Stimulated activated CD4-positive, alpha-beta T cell treated with anti-CD3 and anti-CD28 coated beads, Interleukin-1b, Interleukin-23, amount 100 ng/mL, for 24 hours (primary cell): Measurements from ENCODE around the gene HLA-DPA1.

Source experiments
- DNase-seq, 4 experiments: peaks; one replicate each; pipeline ENCODE4 v3.0.0-alpha.2; 2020; ENCODE audit warnings: low read depth in 4 of 4, low spot score in 1 of 4

Gene HLA-DPA1

DNA sequence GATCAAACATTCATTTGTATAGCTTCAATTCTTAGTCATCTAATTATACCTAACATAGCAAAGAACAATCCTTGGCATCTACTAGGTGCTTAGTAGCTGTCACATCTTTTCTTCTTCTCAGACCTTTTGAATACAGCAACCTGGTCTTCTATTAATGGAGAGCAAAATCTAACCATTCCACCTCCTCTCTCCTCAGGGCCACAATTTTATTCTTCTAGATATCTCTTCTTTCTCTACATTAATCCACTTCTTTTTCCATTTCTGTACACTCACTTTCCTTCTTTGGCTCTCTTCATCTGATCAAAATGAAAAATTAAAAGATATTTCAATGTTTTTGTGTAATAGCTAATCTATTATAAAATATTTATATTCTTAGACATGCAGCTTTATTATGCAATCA, 55.0 kb downstream of the HLA-DPA1 start:
- DNase-seq, result no peak

GRCh38 chr6:33017694-33018353, 55.6 kb downstream of the HLA-DPA1 start:
- DNase-seq, result no peak

GRCh38 chr6:33017018-33017417, 56.4 kb downstream of the HLA-DPA1 start:
- DNase-seq, result no peak

GRCh38 chr6:33015798-33016197, 57.7 kb downstream of the HLA-DPA1 start:
- no peak for DNase-seq

DNA sequence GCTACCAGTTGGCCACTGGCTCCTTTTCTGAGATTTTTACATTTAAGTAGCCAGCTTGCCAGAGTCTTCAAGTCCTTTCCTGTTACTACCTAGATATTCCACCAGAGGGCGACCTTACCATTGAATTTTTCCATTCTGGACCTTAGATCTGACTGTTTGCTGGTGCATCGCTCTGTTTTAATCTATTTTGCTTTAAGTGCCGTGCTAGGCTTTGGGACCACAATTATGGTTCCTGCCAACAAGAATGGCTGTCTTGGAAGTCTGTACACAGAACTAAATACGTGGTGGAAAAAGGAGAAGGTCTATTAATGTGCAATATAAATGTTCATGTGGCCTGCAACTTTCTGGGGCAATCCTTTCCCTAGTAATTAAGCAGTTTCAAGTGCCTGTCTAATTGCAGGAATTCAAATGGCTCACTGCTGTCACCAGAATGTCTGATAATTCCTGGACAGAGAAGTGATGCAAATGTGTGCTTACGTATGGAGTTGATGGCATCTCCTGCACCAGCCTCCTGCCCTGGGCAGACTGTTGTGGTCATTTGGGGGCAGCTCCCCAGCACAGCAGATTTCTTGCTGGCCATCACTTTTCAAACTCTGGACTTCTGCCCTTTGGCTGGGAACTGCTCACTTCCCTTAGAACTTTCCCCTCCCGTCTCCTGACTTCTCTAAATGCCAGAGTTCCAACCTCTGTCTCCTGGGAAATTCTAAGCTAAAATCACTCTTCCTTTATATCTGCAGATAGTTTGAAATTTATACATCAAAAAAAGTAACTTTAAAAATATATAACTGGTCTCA, 58.4 kb downstream of the HLA-DPA1 start:
- DNase-seq, result peak in 3 of 4 experiments; percentile 20 to 27 (median 24)
